Measurements from ENCODE around the gene SVOP. TPM values are rescaled to one million over a fixed set of nuclear protein-coding genes. Genes with fewer than 3 reads are reported as not detected.

The SVOP gene
- total and polyA plus RNA-seq, 2 donors (not counting 1 experiment from before 2014, with no cell fraction given), result not detected

DNA sequence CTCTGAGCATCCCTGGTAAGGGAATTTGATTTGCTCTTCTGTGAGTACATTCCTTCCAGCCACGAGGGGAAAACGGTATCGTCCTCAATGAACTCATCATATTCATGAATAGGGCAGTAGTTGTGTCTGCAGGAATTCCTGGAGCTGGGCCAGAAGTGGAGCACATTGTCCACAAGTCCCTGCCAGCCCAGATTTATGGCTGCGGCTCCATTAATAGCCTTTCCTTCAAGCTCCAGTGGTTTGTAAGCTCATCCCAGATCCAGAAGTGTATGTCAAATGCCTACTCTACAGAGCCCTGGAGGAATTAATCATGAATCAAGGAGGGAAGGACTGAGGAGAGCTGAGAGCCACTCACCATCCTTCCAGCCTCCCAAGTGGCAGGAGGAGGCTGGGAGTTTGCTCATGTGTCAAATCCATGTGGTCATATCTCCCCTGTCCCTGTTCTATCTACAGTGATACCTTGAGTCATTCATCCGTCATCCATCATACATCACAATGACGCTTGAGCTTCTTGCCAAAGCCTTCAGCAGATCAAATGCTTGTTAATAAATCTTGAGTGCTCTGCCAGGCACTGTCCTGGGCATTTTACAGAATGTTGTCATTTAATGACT lies 65.5 kb downstream of the SVOP start:
- H4K20me1 ChIP-seq (ENCODE audit: control insufficient read depth, insufficient read depth, low read length, poor library complexity, severe bottlenecking), result no peaks in the 10 kb centered on the region
- H3K79me2 ChIP-seq (ENCODE audit: control insufficient read depth, insufficient read depth, low read length), result no peaks in the 10 kb centered on the region
- Mint-ChIP-seq H3K27me3 (peaks cover 16% of the 10 kb centered on the region), H3K4me1 (peaks cover 3% of the 10 kb centered on the region), H3K9me3 (ENCODE audit: insufficient read depth) (no peaks in the 10 kb centered on the region), H3K27ac (no peak overlapping the region), H3K4me3 (no peak overlapping the region)
- peaks cover 0 to 4% of the 10 kb centered on the region in 2 donors for H3K4me1 ChIP-seq (ENCODE audit: control insufficient read depth in 2 of 2, insufficient read depth in 2 of 2, low read length in 2 of 2)
- no peaks in the 10 kb centered on the region for H3K9me3 ChIP-seq (ENCODE audit: control extremely low read depth in 1 of 3, control insufficient read depth in 2 of 3, insufficient read depth in 1 of 3, low read length in 2 of 3)
- intact Hi-C loops (cut with micrococcal nuclease), result no loop called here
- DNase-seq, result no peak
- H3K9ac ChIP-seq (ENCODE audit: low read length), result no peak overlapping the region
- TF ChIP-seq EZH2 (IDR thresholded peaks at IDR 0.05; ENCODE audit: borderline replicate concordance, insufficient read depth, low read depth, low read length, poor library complexity, severe bottlenecking), result no peak
- TF ChIP-seq, protein P1, sequence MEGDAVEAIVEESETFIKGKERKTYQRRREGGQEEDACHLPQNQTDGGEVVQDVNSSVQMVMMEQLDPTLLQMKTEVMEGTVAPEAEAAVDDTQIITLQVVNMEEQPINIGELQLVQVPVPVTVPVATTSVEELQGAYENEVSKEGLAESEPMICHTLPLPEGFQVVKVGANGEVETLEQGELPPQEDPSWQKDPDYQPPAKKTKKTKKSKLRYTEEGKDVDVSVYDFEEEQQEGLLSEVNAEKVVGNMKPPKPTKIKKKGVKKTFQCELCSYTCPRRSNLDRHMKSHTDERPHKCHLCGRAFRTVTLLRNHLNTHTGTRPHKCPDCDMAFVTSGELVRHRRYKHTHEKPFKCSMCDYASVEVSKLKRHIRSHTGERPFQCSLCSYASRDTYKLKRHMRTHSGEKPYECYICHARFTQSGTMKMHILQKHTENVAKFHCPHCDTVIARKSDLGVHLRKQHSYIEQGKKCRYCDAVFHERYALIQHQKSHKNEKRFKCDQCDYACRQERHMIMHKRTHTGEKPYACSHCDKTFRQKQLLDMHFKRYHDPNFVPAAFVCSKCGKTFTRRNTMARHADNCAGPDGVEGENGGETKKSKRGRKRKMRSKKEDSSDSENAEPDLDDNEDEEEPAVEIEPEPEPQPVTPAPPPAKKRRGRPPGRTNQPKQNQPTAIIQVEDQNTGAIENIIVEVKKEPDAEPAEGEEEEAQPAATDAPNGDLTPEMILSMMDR (IDR thresholded peaks at IDR 0.05), result no peak
- no peak overlapping the region for H3K4me3 ChIP-seq (ENCODE audit: control extremely low read depth in 1 of 5, extremely low read depth in 1 of 5, insufficient read depth in 1 of 5, low read depth in 2 of 5, low read length in 4 of 5)
- ChIA-PET POLR2A (no interaction called here), CTCF (interaction anchor here (1.3 to 4.4 kb wide), 2 partner anchors 70 to 290 kb away, joined by 4 to 28 read pairs; no protein-coding TSS in a partner anchor)
- no peak overlapping the region for H3K4me2 ChIP-seq (replicated peaks; ENCODE audit: low read depth, low read length, poor library complexity, severe bottlenecking)
- no peaks in the 10 kb centered on the region for H3K36me3 ChIP-seq (replicated peaks in 1 of 2; ENCODE audit: control extremely low read depth in 1 of 2, control insufficient read depth in 1 of 2, extremely low read depth in 1 of 2, insufficient read depth in 2 of 2, low read length in 1 of 2)
- H2AFZ ChIP-seq (ENCODE audit: insufficient read depth, low read depth, low read length, poor library complexity, severe bottlenecking), result no peak overlapping the region
- H3K27me3 ChIP-seq (replicated peaks in 1 of 4; ENCODE audit: control extremely low read depth in 1 of 4, control insufficient read depth in 3 of 4, insufficient read depth in 4 of 4, low read length in 3 of 4), result peaks cover 0 to 5% (median 0%) of the 10 kb centered on the region in 4 experiments
- ATAC-seq (ENCODE audit: low read depth), result no peak
- no peak overlapping the region for H3K27ac ChIP-seq (ENCODE audit: low read length in 2 of 2)
- 63% methylated on average over 2 of the region's 6 CpGs for WGBS (ENCODE audit: insufficient coverage)

DNA sequence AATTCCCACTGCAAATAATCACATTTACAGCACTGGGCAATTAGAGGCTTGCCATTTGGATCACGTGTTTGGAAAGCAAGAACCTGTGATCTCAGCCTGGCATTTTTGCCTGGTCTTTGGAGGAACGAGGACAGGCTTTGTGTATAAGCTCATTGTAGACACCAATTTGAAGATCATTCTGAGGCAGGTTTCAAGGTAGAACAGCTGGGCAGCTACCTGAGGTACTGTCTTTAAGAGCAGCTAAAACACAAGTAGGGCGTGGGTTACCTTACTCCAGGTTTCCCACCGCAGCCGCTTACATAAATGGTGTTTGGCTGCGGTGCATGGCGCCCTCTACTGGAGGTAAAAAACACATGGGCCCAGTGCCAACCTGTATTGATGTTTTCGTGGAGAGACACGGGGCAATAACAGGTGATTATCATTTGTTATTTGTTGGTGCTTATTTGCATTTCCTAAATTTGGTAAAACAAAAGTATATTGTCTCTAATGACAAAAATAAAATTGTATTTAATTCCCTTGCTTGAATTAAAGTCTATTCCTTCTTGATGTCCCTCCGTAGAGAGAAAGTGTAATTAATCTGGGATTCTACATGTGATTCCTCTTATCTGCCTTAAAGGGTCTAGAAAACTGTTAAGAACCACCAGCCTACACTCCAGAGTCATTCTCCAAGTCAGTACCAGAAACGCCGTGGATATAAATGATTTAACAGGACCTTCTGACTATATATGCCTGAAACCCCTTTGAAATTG lies 69.7 kb downstream of the SVOP start:
- ATAC-seq (ENCODE audit: low read depth) (peak; percentile 73), DNase-seq (peak; percentile 85)
- ChIA-PET POLR2A (no interaction called here), CTCF (interaction anchor here (0.6 to 5.8 kb wide), 53 partner anchors 8 to 962 kb away, joined by 3 to 89 read pairs (median 4); partner anchors contain the start of genes DAO, ISCU and SSH1)
- Histone ChIP-seq H4K20me1 (ENCODE audit: control insufficient read depth, insufficient read depth, low read length, poor library complexity, severe bottlenecking) (no peaks in the 10 kb centered on the region), H3K9me3 (ENCODE audit: control extremely low read depth in 1 of 3, control insufficient read depth in 2 of 3, insufficient read depth in 1 of 3, low read length in 2 of 3) (peaks cover 0 to 4% (median 0%) of the 10 kb centered on the region in 3 donors), H3K27me3 (replicated peaks in 1 of 4; ENCODE audit: control extremely low read depth in 1 of 4, control insufficient read depth in 3 of 4, insufficient read depth in 4 of 4, low read length in 3 of 4) (peaks cover 0 to 5% (median 0%) of the 10 kb centered on the region in 4 experiments), H3K4me1 (ENCODE audit: control insufficient read depth in 2 of 2, insufficient read depth in 2 of 2, low read length in 2 of 2) (peaks cover 0 to 4% of the 10 kb centered on the region in 2 donors), H3K79me2 (ENCODE audit: control insufficient read depth, insufficient read depth, low read length) (no peaks in the 10 kb centered on the region), H2AFZ (ENCODE audit: insufficient read depth, low read depth, low read length, poor library complexity, severe bottlenecking) (peak overlapping the region; percentile 29), H3K9ac (ENCODE audit: low read length) (no peak overlapping the region), H3K36me3 (replicated peaks in 1 of 2; ENCODE audit: control extremely low read depth in 1 of 2, control insufficient read depth in 1 of 2, extremely low read depth in 1 of 2, insufficient read depth in 2 of 2, low read length in 1 of 2) (no peaks in the 10 kb centered on the region), H3K4me3 (ENCODE audit: control extremely low read depth in 1 of 5, extremely low read depth in 1 of 5, insufficient read depth in 1 of 5, low read depth in 2 of 5, low read length in 4 of 5) (no peak overlapping the region), H3K27ac (ENCODE audit: low read length in 2 of 2) (no peak overlapping the region), H3K4me2 (replicated peaks; ENCODE audit: low read depth, low read length, poor library complexity, severe bottlenecking) (no peak overlapping the region)
- Mint-ChIP-seq H3K27ac (no peak overlapping the region), H3K9me3 (ENCODE audit: insufficient read depth) (no peaks in the 10 kb centered on the region), H3K4me1 (peaks cover 6% of the 10 kb centered on the region), H3K4me3 (no peak overlapping the region), H3K27me3 (peaks cover 9% of the 10 kb centered on the region)
- intact Hi-C loops (cut with micrococcal nuclease), result loop anchor here (1.0 to 5.0 kb wide), 8 partner anchors 67 to 959 kb away; partner anchors contain the start of gene ALKBH2
- WGBS (ENCODE audit: insufficient coverage), result 26% methylated on average over 8 of the region's 12 CpGs
- TF ChIP-seq, protein P1 (IDR thresholded peaks at IDR 0.05), result peak; percentile 99
- TF ChIP-seq EZH2 (IDR thresholded peaks at IDR 0.05; ENCODE audit: borderline replicate concordance, insufficient read depth, low read depth, low read length, poor library complexity, severe bottlenecking), result no peak

Data from B cell (primary cell).